Stomach (tissue), 4 donors: ENCODE results near the gene WFDC1.

Experiments used
- POLR2A ChIP-seq, 4 donors: fragments of 450-650 bp; IDR thresholded peaks; one replicate each; pipeline ENCODE4 v1.6.1; 2016; ENCODE audit warnings: antibody characterized with exemption in 4 of 4, control low read depth in 2 of 4, mild to moderate bottlenecking in 1 of 4, moderate library complexity in 1 of 4
- TF ChIP-seq, protein P1 (sequence below), 7 experiments: fragments of 450-650 bp in 4 of 7; fragments of 200-600 bp in 3 of 7; sonication (generic) in 3 of 7; IDR thresholded peaks; one replicate each; pipeline ENCODE4 v1.5.1; 2016 to 2019; ENCODE audit warnings: antibody characterized with exemption in 7 of 7, control low read depth in 2 of 7, mild to moderate bottlenecking in 1 of 7

DNA sequence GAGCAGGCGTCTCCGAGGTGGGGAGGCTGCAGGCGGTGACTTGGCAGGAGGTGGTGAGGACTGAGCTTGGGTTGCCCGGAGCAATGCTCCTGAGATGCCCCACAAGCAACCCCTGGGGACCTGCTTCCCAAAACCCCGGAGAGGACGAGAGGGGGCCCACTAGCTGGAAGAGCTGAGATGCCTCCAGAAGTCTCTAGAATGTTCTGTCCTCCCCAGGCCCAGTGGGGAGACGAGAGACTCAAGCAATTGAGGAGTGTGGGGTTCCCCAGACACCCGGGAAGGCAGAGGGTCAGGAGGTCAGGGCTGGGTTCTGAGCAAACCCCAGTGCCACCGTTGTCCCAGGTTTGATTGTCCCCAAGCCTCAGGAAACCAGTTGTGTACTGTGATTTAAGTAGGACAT, 52.5 kb downstream of the WFDC1 start:
- TF ChIP-seq, protein P1, sequence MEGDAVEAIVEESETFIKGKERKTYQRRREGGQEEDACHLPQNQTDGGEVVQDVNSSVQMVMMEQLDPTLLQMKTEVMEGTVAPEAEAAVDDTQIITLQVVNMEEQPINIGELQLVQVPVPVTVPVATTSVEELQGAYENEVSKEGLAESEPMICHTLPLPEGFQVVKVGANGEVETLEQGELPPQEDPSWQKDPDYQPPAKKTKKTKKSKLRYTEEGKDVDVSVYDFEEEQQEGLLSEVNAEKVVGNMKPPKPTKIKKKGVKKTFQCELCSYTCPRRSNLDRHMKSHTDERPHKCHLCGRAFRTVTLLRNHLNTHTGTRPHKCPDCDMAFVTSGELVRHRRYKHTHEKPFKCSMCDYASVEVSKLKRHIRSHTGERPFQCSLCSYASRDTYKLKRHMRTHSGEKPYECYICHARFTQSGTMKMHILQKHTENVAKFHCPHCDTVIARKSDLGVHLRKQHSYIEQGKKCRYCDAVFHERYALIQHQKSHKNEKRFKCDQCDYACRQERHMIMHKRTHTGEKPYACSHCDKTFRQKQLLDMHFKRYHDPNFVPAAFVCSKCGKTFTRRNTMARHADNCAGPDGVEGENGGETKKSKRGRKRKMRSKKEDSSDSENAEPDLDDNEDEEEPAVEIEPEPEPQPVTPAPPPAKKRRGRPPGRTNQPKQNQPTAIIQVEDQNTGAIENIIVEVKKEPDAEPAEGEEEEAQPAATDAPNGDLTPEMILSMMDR (IDR thresholded peaks at IDR 0.05) = no peak
- no peak for TF ChIP-seq POLR2A (IDR thresholded peaks at IDR 0.05)
